K562 (cell line): ENCODE measurements around the gene LDAH. TPM values are rescaled to one million over a fixed set of nuclear protein-coding genes. Genes with fewer than 3 reads are reported as not detected.

Experiments used
- AFF1 ChIP-seq, 2 experiments: fragments of 450-650 bp; IDR thresholded peaks; 2 replicates each; pipeline ENCODE4 v1.6.1; 2018; ENCODE audit warnings: mild to moderate bottlenecking in 2 of 2, low read depth in 1 of 2; ENCODE audit not compliant: partially characterized antibody in 2 of 2
- ARID2 ChIP-seq: fragments of 450-650 bp; IDR thresholded peaks from 2 replicates; pipeline ENCODE4 v1.6.1; 2017; ENCODE audit warnings: antibody characterized with exemption, mild to moderate bottlenecking
- BHLHE40 ChIP-seq: IDR thresholded peaks from 2 replicates; pipeline ENCODE4 v1.6.1; 2011; ENCODE audit warnings: low read length, improper control_type of control experiment
- BRF1 ChIP-seq: IDR thresholded peaks from 3 replicates; pipeline ENCODE4 v1.6.1; 2011; ENCODE audit warnings: borderline replicate concordance, mild to moderate bottlenecking; ENCODE audit not compliant: insufficient read length; ENCODE audit errors: extremely low read depth
- CBFA2T2 ChIP-seq: fragments of 450-650 bp; conservative IDR thresholded peaks from 2 replicates; pipeline ENCODE4 v1.6.1; 2017; ENCODE audit warnings: mild to moderate bottlenecking
- FOXK1 ChIP-seq: sonication (generic); formaldehyde crosslinking; IDR thresholded peaks from 2 replicates; pipeline ENCODE4 v1.8.0; 2022; ENCODE audit warnings: missing genetic modification reagents, mild to moderate bottlenecking, borderline replicate concordance
- GATAD2B ChIP-seq: fragments of 450-650 bp; IDR thresholded peaks from 2 replicates; pipeline ENCODE4 v1.6.1; 2017; ENCODE audit warnings: mild to moderate bottlenecking, borderline replicate concordance
- IRF1 ChIP-seq: sonication (generic); formaldehyde crosslinking; IDR thresholded peaks from 2 replicates; pipeline ENCODE4 v1.8.0; 2022; ENCODE audit warnings: missing genetic modification reagents, mild to moderate bottlenecking, borderline replicate concordance
- JUNB ChIP-seq: fragments of 450-650 bp; formaldehyde crosslinking; conservative IDR thresholded peaks from 2 replicates; pipeline ENCODE4 v1.4.0; 2020; ENCODE audit warnings: mild to moderate bottlenecking
- MCM3 ChIP-seq: fragments of 450-650 bp; IDR thresholded peaks from 2 replicates; pipeline ENCODE4 v1.6.1; 2016
- MXI1 ChIP-seq: IDR thresholded peaks from 2 replicates; pipeline ENCODE4 v1.6.1; 2011; ENCODE audit warnings: low read depth, mild to moderate bottlenecking, improper control_type of control experiment, low read length
- RB1 ChIP-seq: fragments of 450-650 bp; IDR thresholded peaks from 2 replicates; pipeline ENCODE4 v1.6.1; 2017; ENCODE audit warnings: low read depth, mild to moderate bottlenecking
- SMARCA5 ChIP-seq: fragments of 450-650 bp; IDR thresholded peaks from 2 replicates; pipeline ENCODE4 v1.6.1; 2016
- SOX6 ChIP-seq: fragments of 450-650 bp; IDR thresholded peaks from 2 replicates; pipeline ENCODE4 v1.6.1; 2014; ENCODE audit warnings: mild to moderate bottlenecking
- TAF9B ChIP-seq: fragments of 450-650 bp; IDR thresholded peaks from 2 replicates; pipeline ENCODE4 v1.6.1; 2018; ENCODE audit warnings: mild to moderate bottlenecking; ENCODE audit not compliant: partially characterized antibody
- TSC22D4 ChIP-seq: fragments of 450-650 bp; IDR thresholded peaks from 2 replicates; pipeline ENCODE4 v1.6.1; 2016; ENCODE audit warnings: missing genetic modification characterization, missing biosample characterization, control low read depth
- WHSC1 ChIP-seq: IDR thresholded peaks from one replicate; pipeline ENCODE4 v1.6.1; 2012; ENCODE audit warnings: low read length, control low read depth, inconsistent platforms
- ZBED1 ChIP-seq: IDR thresholded peaks from 2 replicates; pipeline ENCODE4 v1.6.1; 2014
- ZNF232 ChIP-seq: sonication (generic); formaldehyde crosslinking; IDR thresholded peaks from 2 replicates; pipeline ENCODE4 v1.8.0; 2022; ENCODE audit warnings: mild to moderate bottlenecking, missing genetic modification reagents
- ZNF436 ChIP-seq: fragments of 250-450, 450-650 bp; sonication (Bioruptor Pico); formaldehyde crosslinking; IDR thresholded peaks from 2 replicates; pipeline ENCODE4 v1.7.0; 2020; ENCODE audit warnings: mild to moderate bottlenecking
- ZNF449 ChIP-seq: fragments of 250-450 bp; sonication (Bioruptor Pico); IDR thresholded peaks from 2 replicates; pipeline ENCODE4 v1.8.0; 2022; ENCODE audit warnings: moderate library complexity, mild to moderate bottlenecking, inconsistent platforms
- ZNF707 ChIP-seq: fragments of 250-450 bp; sonication (Bioruptor Pico); conservative IDR thresholded peaks from 2 replicates; pipeline ENCODE4 v1.8.0; 2022; ENCODE audit warnings: inconsistent platforms, mild to moderate bottlenecking, moderate library complexity
- polyA plus RNA-seq, 8 experiments: library from polyadenylated mRNA; depleted of rRNA in 4 of 8; stranded (reverse) in 5 of 8; unstranded in 3 of 8; fragments of >200 nt; fragmentation: Nextera tagmentation in 2 of 8; fragmentation: Illumina TruSeq in 1 of 8; extraction: Ambion mirVana in 2 of 8; extraction: Trizol in 1 of 8; gene quantifications; 2 replicates each; pipeline versions ENCODE4 v1.2.1 to v1.2.3, GENCODE V29; 2011 to 2014; ENCODE audit warnings: inconsistent platforms in 1 of 8, missing spikeins in 1 of 8
- total RNA-seq, 7 experiments: library from RNA; depleted of rRNA in 6 of 7; stranded (reverse); fragments of >200 nt in 6 of 7; fragmentation: Illumina TruSeq in 2 of 7; extraction: Trizol in 2 of 7; gene quantifications; 2 replicates each; pipeline versions ENCODE4 v1.2.1 to v1.2.3, GENCODE V29; 2011 to 2021; ENCODE audit warnings: low replicate concordance in 1 of 7

LDAH gene
- total and polyA plus RNA-seq, 9 of the 15 experiments (the other 6 are each of a cell fraction or from before 2014, with no cell fraction given): 22.3 to 60.1 (median 40.0) TPM

- TF ChIP-seq ZNF707 (CRISPR knock-in tag): no peak
- TF ChIP-seq TSC22D4: no peak
- no peak for TF ChIP-seq CBFA2T2
- no peak for TF ChIP-seq AFF1 (IDR thresholded peaks at IDR 0.05; ENCODE audit: low read depth in 1 of 2, partially characterized antibody in 2 of 2)
- TF ChIP-seq ZNF436 (CRISPR knock-in tag): no peak
- no peak for TF ChIP-seq ZNF232
- no peak for TF ChIP-seq ZBED1
- TF ChIP-seq JUNB (CRISPR knock-in tag): no peak
- no peak for TF ChIP-seq BRF1
- TF ChIP-seq MCM3: no peak
- TF ChIP-seq MXI1: no peak
- TF ChIP-seq GATAD2B: peak; percentile 98
- no peak for TF ChIP-seq ARID2
- TF ChIP-seq SOX6: peak; percentile 59
- no peak for TF ChIP-seq FOXK1 (CRISPR knock-in tag)
- no peak for TF ChIP-seq TAF9B
- no peak for TF ChIP-seq IRF1 (CRISPR knock-in tag)
- peak; percentile 99 for TF ChIP-seq RB1
- no peak for TF ChIP-seq ZNF449
- TF ChIP-seq WHSC1: no peak
- TF ChIP-seq BHLHE40: peak; percentile 98
- no peak for TF ChIP-seq SMARCA5
These were observed 171.8 kb downstream of the LDAH start, which contains the start of gene HS1BP3 (continued) for GRCh38 chr2:20650877-20651730.
